WTC11 (cell line): ENCODE data around the gene ZNF200.
"Not testable (repeated sequence)": the region's sequence is repeated elsewhere in the genome, so short reads cannot be mapped to it uniquely, and the experiment has no call there.

Experiments
- NFE2L1 ChIP-seq: sonication (generic); formaldehyde crosslinking; IDR thresholded peaks from 2 replicates; pipeline ENCODE4 v1.8.1; 2023; ENCODE audit warnings: missing genetic modification reagents
- ZNF219 ChIP-seq: sonication (generic); formaldehyde crosslinking; IDR thresholded peaks from 2 replicates; pipeline ENCODE4 v1.8.0; 2023; ENCODE audit warnings: missing genetic modification reagents, mild to moderate bottlenecking, borderline replicate concordance

DNA sequence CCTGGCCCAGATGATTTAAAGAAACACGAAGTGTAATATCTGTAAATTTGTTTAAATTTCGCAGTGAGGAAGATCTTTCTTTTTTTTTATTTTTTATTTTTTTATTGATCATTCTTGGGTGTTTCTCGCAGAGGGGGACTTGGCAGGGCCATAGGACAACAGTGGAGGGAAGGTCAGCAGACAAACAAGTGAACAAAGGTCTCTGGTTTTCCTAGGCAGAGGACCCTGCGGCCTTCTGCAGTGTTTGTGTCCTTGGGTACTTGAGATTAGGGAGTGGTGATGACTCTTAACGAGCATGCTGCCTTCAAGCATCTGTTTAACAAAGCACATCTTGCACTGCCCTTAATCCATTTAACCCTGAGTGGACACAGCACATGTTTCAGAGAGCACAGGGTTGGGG, 35.8 kb upstream of the ZNF200 start:
- TF ChIP-seq ZNF219, NFE2L1 (CRISPR knock-in tag): not testable (repeated sequence)
